GM06990 (cell line): ENCODE results near the gene PKIG.

Experiments
- DNase-seq: peaks from one replicate; pipeline ENCODE4 v3.0.0-alpha.2; 2011; ENCODE audit not compliant: insufficient read length; ENCODE audit errors: extremely low read depth
- H3K27me3 ChIP-seq: replicated peaks from 2 replicates; pipeline ENCODE4 v1.6.0; 2011; ENCODE audit warnings: low read length; ENCODE audit not compliant: control insufficient read depth, insufficient read depth
- H3K36me3 ChIP-seq: 2 replicates; pipeline ENCODE4 v1.5.1; 2011; ENCODE audit warnings: low read length; ENCODE audit not compliant: control insufficient read depth, insufficient read depth
- H3K4me3 ChIP-seq: replicated peaks from 2 replicates; pipeline ENCODE4 v1.5.1; 2011; ENCODE audit warnings: low read depth, mild to moderate bottlenecking, control low read depth, low read length
- CTCF ChIP-seq: IDR thresholded peaks from 2 replicates; pipeline ENCODE4 v1.5.1; 2011; ENCODE audit warnings: low read length, control low read depth, mild to moderate bottlenecking, inconsistent platforms; ENCODE audit not compliant: insufficient read depth, poor library complexity, severe bottlenecking

Gene PKIG

DNA sequence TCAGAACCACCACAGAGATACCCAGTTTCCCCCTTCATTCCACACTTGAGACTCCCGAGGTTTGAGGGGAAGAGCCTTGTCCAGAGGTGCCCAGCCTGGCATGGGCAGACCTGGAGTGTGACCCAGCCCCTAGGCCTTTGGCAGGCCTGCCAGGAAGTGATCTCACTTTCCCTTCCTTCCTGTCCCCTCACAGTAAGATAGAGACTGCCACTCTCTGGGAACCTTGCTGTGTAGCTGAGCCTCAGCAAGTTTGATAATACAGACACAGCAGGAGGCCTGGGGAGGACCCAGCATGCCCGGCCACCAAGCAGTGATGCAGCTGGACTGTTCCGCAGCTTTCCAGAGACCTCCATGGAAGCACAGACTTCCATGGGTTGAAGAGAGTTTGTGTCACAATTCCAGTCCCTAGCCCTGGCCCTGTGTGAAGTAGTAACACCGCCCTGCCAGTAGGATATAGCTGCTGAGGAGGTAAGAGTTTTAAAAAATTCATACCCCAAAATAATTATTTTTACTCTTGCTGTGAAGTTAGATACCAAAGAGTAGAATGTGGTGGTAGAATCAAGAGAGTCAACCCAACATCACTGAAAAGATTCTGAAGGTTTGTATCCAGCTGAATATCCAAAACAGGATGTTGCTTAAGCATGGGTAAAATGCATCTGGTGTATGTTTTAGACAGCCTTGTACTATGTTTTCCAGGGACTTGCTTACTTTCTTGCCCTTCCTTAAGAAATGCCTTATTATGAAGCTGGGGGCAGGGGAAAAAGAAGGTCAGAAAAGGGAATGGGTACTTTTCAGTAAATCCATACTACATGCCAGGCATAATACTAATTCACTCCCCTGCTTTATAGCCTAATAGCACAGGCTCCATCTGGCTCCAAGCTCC, 16.3 kb downstream of the PKIG start:
- H3K27me3 ChIP-seq: no peaks in the 10 kb centered on the region
- peak overlapping the region; percentile 57 for H3K4me3 ChIP-seq
- DNase-seq: no peak
- no peaks in the 10 kb centered on the region; the same call in none of the 2 replicates for H3K36me3 ChIP-seq
- TF ChIP-seq CTCF: no peak

- H3K27me3 ChIP-seq: no peaks in the 10 kb centered on the region
- TF ChIP-seq CTCF: no peak
- no peaks in the 10 kb centered on the region; the same call in none of the 2 replicates for H3K36me3 ChIP-seq
- no peak for DNase-seq
- no peak overlapping the region; the same call in 1 of the 2 replicates for H3K4me3 ChIP-seq
Observed at GRCh38 chr20:44599715-44600114, 17.3 kb downstream of the PKIG start.

GRCh38 chr20:44600301-44600700, 17.9 kb downstream of the PKIG start:
- DNase-seq: no peak
- Histone ChIP-seq H3K36me3 (no peaks in the 10 kb centered on the region; the same call in none of the 2 replicates), H3K4me3 (peak overlapping the region; percentile 22; the same call in 1 of the 2 replicates), H3K27me3 (no peaks in the 10 kb centered on the region)
- TF ChIP-seq CTCF: no peak

GRCh38 chr20:44600758-44601201, 18.4 kb downstream of the PKIG start:
- no peak for TF ChIP-seq CTCF
- H3K4me3 ChIP-seq: peak overlapping the region; percentile 16
- DNase-seq: no peak

DNA sequence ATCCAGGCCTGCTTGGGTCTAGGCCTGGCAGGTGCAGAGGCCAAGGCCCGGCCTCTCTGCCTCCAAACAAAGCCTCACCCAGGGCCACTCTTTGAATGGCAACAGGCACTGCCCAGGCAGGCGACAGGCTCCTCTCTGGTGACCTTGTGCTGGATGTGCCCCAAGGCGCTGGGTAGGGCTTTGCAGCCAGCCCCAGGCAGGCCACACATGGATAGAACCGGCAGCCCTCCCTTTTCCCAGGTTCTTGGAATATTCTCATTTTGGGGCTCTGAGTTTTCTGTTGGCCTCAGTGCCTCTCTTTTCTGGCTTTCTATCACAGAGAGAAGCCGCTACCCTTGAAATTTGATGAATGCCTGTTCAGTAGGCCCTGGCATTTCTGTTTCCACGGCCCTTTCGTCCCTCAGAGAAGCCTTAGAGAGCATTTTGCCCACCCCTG, 18.9 kb downstream of the PKIG start:
- DNase-seq: no peak
- TF ChIP-seq CTCF: no peak
- Histone ChIP-seq H3K4me3 (peak overlapping the region; percentile 16), H3K36me3 (no peaks in the 10 kb centered on the region; the same call in none of the 2 replicates), H3K27me3 (no peaks in the 10 kb centered on the region)

More at GRCh38 chr20:44600758-44601201, 18.4 kb downstream of the PKIG start:
- Histone ChIP-seq H3K27me3 (no peaks in the 10 kb centered on the region), H3K36me3 (no peaks in the 10 kb centered on the region; the same call in none of the 2 replicates)
